GM18526 (cell line): ENCODE results near the gene ARSG.
A peak's percentile ranks its signal among the peaks of the same experiment; 100 is the strongest.

Experiments
- POLR2A ChIP-seq: IDR thresholded peaks from 3 replicates; pipeline ENCODE4 v1.6.1; 2011; ENCODE audit not compliant: insufficient read length; ENCODE audit errors: extremely low read depth

The ARSG gene

GRCh38 chr17:68432086-68432864, 141.0 kb downstream of the ARSG start:
- TF ChIP-seq POLR2A, result no peak

DNA sequence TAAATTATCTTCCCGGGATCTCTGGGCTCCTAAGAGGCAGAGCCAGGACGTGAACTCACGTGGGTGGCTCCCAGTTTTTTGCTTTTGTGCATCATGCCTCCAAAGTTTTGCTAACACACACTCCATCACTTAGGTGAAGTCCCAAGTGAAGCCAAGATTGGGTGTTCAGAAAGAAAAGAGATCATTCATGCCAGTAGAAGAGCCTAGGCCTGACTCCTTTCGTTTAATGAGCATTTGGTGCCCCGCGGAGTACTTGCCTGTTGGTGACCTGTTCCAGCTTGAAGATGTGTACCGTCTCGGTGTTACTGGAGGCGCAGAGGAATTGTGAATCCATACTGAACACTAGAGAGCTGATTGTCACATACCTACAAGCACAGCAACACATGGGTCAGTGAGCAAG, 141.9 kb downstream of the ARSG start:
- TF ChIP-seq POLR2A, result no peak

- no peak for TF ChIP-seq POLR2A
Measured at GRCh38 chr17:68433911-68434508, 142.7 kb downstream of the ARSG start.

GRCh38 chr17:68435361-68435760, 144.1 kb downstream of the ARSG start:
- TF ChIP-seq POLR2A, result no peak

DNA sequence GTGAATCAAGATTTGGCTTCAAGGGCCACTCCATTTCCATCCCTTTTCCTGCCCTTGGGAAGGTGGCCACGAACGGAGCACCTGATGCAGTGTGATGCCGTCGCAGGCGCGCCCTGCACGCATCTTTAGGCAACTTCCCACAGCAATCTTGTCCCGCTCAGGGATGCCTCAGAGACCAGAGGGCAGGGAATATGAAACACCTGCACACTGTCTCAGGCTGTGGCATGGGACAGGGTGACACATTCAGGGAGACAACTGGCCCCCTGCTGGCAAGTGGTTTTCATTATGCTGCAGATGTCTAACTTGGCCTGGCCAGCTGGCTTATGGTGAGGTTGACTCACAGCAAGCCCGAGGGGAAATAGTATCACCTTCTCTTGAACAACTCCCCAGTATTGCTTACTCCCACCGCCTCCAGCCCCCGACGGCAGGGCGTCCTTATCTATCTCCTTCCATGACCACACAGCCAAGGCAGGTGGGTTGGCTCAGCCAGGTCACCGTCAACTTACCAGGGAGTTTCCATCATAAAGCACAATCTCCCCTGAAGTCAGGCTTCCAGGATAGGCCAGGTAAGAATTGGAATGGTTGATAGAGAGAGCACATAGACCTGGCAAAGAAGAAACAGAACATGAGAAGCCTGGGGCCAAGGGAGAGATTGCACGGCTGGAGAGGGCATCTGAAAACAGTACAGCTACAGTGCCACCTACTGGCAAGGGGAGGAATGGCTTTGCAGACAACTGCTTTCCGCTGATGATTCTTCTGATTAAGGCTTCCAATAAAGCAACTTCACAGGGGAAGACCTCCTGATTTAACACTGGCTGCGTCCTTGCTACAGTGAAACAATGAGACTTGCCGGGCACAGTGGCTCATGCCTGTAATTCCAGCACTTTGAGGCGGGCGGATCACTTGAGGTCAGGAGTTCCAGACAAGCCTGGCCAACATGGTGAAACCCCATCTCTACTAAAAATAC, 144.9 kb downstream of the ARSG start:
- TF ChIP-seq POLR2A, result no peak

DNA sequence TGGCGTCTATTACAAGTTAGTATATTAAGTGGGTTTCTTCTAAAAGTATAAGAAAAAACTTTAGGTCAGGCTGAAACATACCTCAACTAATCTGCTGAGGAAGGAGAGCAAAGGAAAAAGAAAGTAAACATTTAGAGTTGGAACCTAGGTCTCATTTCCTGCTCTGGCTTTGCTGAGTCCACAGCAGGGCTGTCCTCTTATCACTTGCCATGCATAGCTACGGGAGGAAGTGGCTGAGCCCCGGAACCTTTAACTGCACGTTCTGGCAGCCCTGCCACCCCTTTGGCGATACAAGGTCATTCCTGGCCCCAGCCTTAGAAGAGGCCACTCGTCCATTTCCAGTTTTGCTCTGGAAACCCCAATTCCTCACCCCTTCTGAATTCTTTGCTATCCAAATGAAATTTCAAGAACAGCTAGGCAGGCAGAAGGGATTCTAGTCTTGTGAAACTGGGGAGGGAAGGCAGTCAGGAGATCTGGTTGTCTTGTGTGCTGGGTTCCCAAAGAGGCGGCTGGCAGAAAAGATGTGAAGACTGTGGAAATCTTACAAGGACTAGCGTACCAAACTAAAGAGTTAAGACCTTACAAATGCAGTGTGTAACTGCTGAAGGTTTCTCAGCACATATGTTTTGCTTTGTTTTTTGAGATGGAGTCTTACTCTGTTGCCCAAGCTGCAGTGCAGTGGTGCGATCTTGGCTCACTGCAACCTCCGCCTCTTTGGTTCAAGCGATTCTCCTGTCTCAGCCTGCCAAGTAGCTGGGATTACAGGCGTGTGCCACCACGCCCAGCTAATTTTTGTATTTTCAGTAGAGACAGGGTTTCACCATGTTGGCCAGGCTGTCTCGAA, 146.9 kb downstream of the ARSG start:
- TF ChIP-seq POLR2A, result peak; percentile 33

DNA sequence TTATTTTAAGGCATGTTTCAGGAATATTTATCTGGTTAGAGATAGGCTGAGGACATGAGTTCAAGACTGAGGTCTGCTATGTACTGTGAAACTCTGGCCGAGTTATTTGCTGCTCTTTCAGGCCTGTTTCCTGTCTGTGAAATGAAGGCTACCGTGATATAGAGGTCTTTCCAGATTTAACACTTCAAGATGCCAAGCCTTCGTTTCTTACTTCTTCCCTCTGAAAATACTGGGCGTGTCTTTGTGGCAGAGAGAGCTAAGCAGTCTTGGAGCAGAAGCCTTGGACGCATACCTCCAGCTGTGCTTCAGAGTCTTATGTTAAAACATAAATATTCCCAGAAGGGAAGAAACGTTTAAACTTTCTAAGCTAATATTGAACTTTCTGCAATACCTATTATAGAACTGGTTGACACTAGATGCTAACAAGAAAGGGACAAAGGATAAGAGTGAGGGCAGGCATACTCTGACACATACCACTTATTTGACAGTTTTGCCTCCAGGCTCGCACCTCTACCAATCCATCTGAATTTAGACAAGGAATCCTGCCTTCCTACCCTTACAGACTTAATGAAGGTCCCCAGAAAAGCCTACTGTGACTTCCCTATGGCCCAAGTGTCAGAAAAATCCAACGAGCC, 148.5 kb downstream of the ARSG start:
- no peak for TF ChIP-seq POLR2A

- no peak for TF ChIP-seq POLR2A
Measured at GRCh38 chr17:68440526-68440925, 149.2 kb downstream of the ARSG start.

DNA sequence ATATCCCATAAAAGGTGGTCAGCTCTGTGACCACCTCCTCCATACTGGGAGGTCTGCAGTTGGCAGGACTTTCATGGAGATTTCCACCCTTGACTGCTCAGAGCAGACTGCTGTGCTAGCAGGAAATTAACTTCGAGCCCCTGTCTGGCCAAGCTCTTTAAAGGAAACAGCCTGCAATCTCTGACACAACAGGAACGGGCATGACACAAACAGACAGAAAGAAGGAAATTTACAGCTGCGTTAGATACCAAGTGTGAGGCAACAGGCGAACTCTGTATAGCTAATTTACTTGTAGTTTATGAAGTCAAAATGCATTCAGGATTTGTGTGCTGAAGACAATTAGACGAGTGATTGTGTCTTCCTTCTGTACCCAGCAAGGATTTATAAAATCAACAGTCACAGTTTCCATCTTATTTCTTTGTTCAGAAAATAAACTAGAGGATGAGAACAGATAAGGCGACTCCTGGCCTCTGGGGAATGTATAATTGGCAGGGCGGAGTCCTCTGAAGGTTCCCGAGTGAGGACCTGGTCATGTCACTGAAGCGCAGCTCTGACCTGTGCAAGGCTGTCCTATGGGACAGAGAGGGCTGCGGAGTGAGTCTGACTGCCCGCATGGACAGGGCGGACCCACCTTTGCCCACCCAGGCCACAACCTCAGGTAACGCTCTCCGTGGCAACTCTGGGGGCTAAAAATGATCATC, 149.9 kb downstream of the ARSG start:
- TF ChIP-seq POLR2A, result no peak

- no peak for TF ChIP-seq POLR2A
Measured at GRCh38 chr17:68443972-68444464, 152.7 kb downstream of the ARSG start.

GRCh38 chr17:68445671-68446070, 154.4 kb downstream of the ARSG start:
- TF ChIP-seq POLR2A, result no peak

DNA sequence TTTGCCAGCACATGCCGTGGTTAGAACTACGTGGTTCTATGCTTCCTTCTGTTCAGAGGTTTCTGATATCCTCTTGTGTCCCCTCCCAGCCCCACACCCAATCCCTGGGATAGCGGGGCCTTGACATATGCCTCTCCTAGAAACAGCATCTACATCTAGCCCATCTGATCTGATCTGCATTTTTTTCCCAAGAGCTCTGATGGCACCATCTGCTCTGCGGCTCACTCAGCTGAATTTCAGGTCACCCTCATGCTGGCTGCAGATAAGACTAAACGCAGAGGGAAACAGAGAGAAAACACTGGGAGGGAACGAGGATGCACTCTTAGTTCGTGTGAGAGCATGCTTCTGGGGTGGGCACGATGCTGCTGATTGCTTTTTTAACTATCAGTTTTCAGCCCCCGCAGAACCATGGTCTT, 155.3 kb downstream of the ARSG start:
- no peak for TF ChIP-seq POLR2A

- TF ChIP-seq POLR2A, result no peak
Measured at GRCh38 chr17:68449021-68449739, 157.9 kb downstream of the ARSG start.

DNA sequence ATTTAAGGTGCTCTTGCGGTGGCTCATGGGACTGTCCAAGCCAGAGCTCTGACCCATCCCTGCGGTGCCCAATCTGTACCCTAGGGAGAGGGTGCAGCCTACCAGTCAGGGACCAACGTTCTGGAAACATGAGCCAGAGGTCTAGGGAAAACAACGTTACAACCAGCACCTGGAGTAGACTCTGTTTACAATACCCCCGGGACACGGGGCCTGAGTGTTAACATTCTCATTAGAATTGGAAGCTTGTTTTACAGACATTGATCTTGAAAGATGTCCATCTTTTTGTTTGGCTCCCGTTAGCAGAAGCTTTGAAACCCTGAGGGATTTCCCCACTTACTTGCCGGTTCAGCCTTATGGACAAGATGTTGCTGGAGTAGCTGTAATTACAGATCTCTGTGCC, 159.1 kb downstream of the ARSG start:
- no peak for TF ChIP-seq POLR2A
